HEK293 (cell line): ENCODE data around the gene ATP1B2.

ENCODE experiments used
- EGR2 ChIP-seq: fragments of 450-650 bp; formaldehyde crosslinking; IDR thresholded peaks from 2 replicates; pipeline ENCODE4 v1.5.1; 2016; ENCODE audit warnings: low read depth, missing biosample characterization, missing genetic modification characterization
- MEIS1 ChIP-seq: sonication (generic); formaldehyde crosslinking; IDR thresholded peaks from 2 replicates; pipeline ENCODE4 v1.8.1; 2022; ENCODE audit warnings: missing genetic modification reagents, mild to moderate bottlenecking, borderline replicate concordance
- OSR2 ChIP-seq: fragments of 450-650 bp; formaldehyde crosslinking; IDR thresholded peaks from 2 replicates; pipeline ENCODE4 v1.5.1; 2016; ENCODE audit warnings: missing biosample characterization, missing genetic modification characterization
- TCF7L2 ChIP-seq: IDR thresholded peaks from 2 replicates; pipeline ENCODE4 v1.6.1; 2011; ENCODE audit warnings: low read depth, mild to moderate bottlenecking, inconsistent platforms, low read length, moderate library complexity, borderline replicate concordance
- ZBTB48 ChIP-seq: fragments of 450-650 bp; formaldehyde crosslinking; IDR thresholded peaks from 2 replicates; pipeline ENCODE4 v1.5.1; 2016; ENCODE audit warnings: missing biosample characterization, missing genetic modification characterization
- ZNF138 ChIP-seq: fragments of 450-650 bp; formaldehyde crosslinking; IDR thresholded peaks from 2 replicates; pipeline ENCODE4 v1.5.1; 2016; ENCODE audit warnings: missing biosample characterization, missing genetic modification characterization, borderline replicate concordance
- ZNF202 ChIP-seq: fragments of 450-650 bp; formaldehyde crosslinking; IDR thresholded peaks from 2 replicates; pipeline ENCODE4 v1.5.1; 2016; ENCODE audit warnings: missing biosample characterization, missing genetic modification characterization, borderline replicate concordance
- ZNF223 ChIP-seq: fragments of 450-650 bp; formaldehyde crosslinking; IDR thresholded peaks from 2 replicates; pipeline ENCODE4 v1.5.1; 2016; ENCODE audit warnings: missing biosample characterization, missing genetic modification characterization
- ZNF24 ChIP-seq: fragments of 450-650 bp; formaldehyde crosslinking; IDR thresholded peaks from 2 replicates; pipeline ENCODE4 v1.5.1; 2016; ENCODE audit warnings: missing biosample characterization, missing genetic modification characterization
- ZNF302 ChIP-seq: fragments of 450-650 bp; formaldehyde crosslinking; IDR thresholded peaks from 2 replicates; pipeline ENCODE4 v1.5.1; 2016; ENCODE audit warnings: missing biosample characterization, missing genetic modification characterization, low read depth
- ZNF341 ChIP-seq: fragments of 450-650 bp; formaldehyde crosslinking; IDR thresholded peaks from 2 replicates; pipeline ENCODE4; 2016; ENCODE audit warnings: low read depth, missing biosample characterization, missing genetic modification characterization
- ZNF391 ChIP-seq: fragments of 450-650 bp; formaldehyde crosslinking; IDR thresholded peaks from 2 replicates; pipeline ENCODE4 v1.5.1; 2016; ENCODE audit warnings: low read depth, missing biosample characterization, missing genetic modification characterization, borderline replicate concordance
- ZNF423 ChIP-seq: fragments of 450-650 bp; formaldehyde crosslinking; IDR thresholded peaks from 2 replicates; pipeline ENCODE4 v1.5.1; 2016; ENCODE audit warnings: missing biosample characterization, missing genetic modification characterization
- ZNF548 ChIP-seq: fragments of 450-650 bp; formaldehyde crosslinking; IDR thresholded peaks from 2 replicates; pipeline ENCODE4 v1.5.1; 2016; ENCODE audit warnings: missing biosample characterization, missing genetic modification characterization
- ZNF555 ChIP-seq: fragments of 450-650 bp; formaldehyde crosslinking; conservative IDR thresholded peaks from 2 replicates; pipeline ENCODE4 v1.5.1; 2017; ENCODE audit warnings: missing biosample characterization, mild to moderate bottlenecking, missing genetic modification characterization, inconsistent platforms
- ZNF560 ChIP-seq: fragments of 450-650 bp; formaldehyde crosslinking; IDR thresholded peaks from 2 replicates; pipeline ENCODE4 v1.5.1; 2017; ENCODE audit warnings: missing biosample characterization, missing genetic modification characterization, borderline replicate concordance
- ZNF600 ChIP-seq: fragments of 450-650 bp; formaldehyde crosslinking; IDR thresholded peaks from 2 replicates; pipeline ENCODE4 v1.5.1; 2016; ENCODE audit warnings: missing biosample characterization, missing genetic modification characterization
- ZNF623 ChIP-seq: fragments of 450-650 bp; formaldehyde crosslinking; IDR thresholded peaks from 2 replicates; pipeline ENCODE4 v1.5.1; 2016; ENCODE audit warnings: missing biosample characterization, missing genetic modification characterization
- ZNF658 ChIP-seq: fragments of 450-650 bp; formaldehyde crosslinking; IDR thresholded peaks from 2 replicates; pipeline ENCODE4; 2016; ENCODE audit warnings: missing biosample characterization, missing genetic modification characterization
- TF ChIP-seq, protein P1 (sequence below): fragments of 450-650 bp; formaldehyde crosslinking; IDR thresholded peaks from 2 replicates; pipeline ENCODE4 v1.5.1; 2016; ENCODE audit warnings: missing biosample characterization, missing genetic modification characterization, borderline replicate concordance
- TF ChIP-seq, protein P2 (sequence below): fragments of 450-650 bp; formaldehyde crosslinking; IDR thresholded peaks from 2 replicates; pipeline ENCODE4 v1.5.1; 2016; ENCODE audit warnings: missing biosample characterization, missing genetic modification characterization
- TF ChIP-seq, protein P3 (sequence below): fragments of 450-650 bp; formaldehyde crosslinking; IDR thresholded peaks from 2 replicates; pipeline ENCODE4 v1.5.1; 2016; ENCODE audit warnings: missing biosample characterization, missing genetic modification characterization
- TF ChIP-seq, protein P4 (sequence below): fragments of 450-650 bp; formaldehyde crosslinking; IDR thresholded peaks from 2 replicates; pipeline ENCODE4 v1.5.1; 2016; ENCODE audit warnings: missing biosample characterization, missing genetic modification characterization
- TF ChIP-seq, protein P5 (sequence below): fragments of 450-650 bp; formaldehyde crosslinking; IDR thresholded peaks from 2 replicates; pipeline ENCODE4 v1.5.1; 2016; ENCODE audit warnings: missing biosample characterization, missing genetic modification characterization, low read depth
- TF ChIP-seq, protein P6 (sequence below): fragments of 450-650 bp; formaldehyde crosslinking; IDR thresholded peaks from 2 replicates; pipeline ENCODE4 v1.5.1; 2017; ENCODE audit warnings: missing biosample characterization, mild to moderate bottlenecking, missing genetic modification characterization, moderate library complexity

ATP1B2 gene

DNA sequence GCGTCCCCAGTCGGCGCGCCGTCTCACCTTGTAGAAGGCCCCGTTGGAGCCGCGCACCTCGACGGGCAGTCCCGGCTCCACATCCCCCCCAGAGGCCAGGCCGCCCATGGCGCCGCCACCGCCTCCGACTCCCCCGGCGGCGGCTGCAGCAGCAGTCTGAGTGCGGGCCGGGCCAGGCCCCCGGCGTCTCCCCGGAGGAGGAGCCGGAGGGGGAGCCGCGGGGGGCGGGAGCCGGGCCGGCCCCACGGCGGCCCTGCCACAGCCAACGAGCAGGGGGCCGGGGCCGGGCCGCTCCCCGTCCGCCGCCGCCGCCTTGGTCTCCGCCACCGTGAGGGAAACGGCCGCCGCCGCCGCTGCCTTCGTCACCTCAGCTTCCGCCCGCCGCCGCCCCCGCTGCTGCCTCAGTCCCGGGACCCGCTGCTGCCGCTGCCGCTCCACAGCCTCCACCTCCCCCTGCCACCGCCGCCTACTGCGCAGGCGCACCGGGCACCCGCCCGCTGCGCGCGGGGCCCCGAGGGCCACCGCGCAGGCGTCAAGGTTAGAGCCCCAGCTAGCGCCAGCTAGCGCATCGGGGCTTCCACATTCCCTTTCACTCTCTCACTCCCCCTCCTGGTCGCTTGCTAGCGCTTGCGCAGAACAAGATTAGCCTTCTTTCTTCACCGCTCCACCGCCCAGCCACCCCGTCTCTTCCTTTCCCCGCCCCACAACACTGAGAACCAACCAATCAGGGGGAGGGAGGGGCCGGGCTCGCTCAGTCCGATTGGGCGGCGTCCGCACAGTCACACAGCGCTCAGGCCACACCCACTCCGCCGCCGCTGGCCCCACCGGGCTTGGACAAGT lies 36.1 kb upstream of the ATP1B2 start, which contains the start of gene FXR2 (continued):
- TF ChIP-seq, protein P1, sequence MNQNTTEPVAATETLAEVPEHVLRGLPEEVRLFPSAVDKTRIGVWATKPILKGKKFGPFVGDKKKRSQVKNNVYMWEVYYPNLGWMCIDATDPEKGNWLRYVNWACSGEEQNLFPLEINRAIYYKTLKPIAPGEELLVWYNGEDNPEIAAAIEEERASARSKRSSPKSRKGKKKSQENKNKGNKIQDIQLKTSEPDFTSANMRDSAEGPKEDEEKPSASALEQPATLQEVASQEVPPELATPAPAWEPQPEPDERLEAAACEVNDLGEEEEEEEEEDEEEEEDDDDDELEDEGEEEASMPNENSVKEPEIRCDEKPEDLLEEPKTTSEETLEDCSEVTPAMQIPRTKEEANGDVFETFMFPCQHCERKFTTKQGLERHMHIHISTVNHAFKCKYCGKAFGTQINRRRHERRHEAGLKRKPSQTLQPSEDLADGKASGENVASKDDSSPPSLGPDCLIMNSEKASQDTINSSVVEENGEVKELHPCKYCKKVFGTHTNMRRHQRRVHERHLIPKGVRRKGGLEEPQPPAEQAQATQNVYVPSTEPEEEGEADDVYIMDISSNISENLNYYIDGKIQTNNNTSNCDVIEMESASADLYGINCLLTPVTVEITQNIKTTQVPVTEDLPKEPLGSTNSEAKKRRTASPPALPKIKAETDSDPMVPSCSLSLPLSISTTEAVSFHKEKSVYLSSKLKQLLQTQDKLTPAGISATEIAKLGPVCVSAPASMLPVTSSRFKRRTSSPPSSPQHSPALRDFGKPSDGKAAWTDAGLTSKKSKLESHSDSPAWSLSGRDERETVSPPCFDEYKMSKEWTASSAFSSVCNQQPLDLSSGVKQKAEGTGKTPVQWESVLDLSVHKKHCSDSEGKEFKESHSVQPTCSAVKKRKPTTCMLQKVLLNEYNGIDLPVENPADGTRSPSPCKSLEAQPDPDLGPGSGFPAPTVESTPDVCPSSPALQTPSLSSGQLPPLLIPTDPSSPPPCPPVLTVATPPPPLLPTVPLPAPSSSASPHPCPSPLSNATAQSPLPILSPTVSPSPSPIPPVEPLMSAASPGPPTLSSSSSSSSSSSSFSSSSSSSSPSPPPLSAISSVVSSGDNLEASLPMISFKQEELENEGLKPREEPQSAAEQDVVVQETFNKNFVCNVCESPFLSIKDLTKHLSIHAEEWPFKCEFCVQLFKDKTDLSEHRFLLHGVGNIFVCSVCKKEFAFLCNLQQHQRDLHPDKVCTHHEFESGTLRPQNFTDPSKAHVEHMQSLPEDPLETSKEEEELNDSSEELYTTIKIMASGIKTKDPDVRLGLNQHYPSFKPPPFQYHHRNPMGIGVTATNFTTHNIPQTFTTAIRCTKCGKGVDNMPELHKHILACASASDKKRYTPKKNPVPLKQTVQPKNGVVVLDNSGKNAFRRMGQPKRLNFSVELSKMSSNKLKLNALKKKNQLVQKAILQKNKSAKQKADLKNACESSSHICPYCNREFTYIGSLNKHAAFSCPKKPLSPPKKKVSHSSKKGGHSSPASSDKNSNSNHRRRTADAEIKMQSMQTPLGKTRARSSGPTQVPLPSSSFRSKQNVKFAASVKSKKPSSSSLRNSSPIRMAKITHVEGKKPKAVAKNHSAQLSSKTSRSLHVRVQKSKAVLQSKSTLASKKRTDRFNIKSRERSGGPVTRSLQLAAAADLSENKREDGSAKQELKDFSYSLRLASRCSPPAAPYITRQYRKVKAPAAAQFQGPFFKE (tag by site-specific recombination), result no peak
- TF ChIP-seq MEIS1, result no peak
- peak; percentile 24; the same call in 1 of the 2 replicates for TF ChIP-seq OSR2 (tag by site-specific recombination)
- TF ChIP-seq, protein P2, sequence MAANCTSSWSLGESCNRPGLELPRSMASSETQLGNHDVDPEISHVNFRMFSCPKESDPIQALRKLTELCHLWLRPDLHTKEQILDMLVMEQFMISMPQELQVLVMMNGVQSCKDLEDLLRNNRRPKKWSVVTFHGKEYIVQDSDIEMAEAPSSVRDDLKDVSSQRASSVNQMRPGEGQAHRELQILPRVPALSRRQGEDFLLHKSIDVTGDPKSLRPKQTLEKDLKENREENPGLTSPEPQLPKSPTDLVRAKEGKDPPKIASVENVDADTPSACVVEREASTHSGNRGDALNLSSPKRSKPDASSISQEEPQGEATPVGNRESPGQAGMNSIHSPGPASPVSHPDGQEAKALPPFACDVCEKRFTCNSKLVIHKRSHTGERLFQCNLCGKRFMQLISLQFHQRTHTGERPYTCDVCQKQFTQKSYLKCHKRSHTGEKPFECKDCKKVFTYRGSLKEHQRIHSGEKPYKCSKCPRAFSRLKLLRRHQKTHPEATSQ (tag by site-specific recombination), result no peak
- TF ChIP-seq ZBTB48, result no peak
- no peak for TF ChIP-seq ZNF138 (tag by site-specific recombination)
- no peak for TF ChIP-seq EGR2 (tag by site-specific recombination)
- TF ChIP-seq, protein P3, sequence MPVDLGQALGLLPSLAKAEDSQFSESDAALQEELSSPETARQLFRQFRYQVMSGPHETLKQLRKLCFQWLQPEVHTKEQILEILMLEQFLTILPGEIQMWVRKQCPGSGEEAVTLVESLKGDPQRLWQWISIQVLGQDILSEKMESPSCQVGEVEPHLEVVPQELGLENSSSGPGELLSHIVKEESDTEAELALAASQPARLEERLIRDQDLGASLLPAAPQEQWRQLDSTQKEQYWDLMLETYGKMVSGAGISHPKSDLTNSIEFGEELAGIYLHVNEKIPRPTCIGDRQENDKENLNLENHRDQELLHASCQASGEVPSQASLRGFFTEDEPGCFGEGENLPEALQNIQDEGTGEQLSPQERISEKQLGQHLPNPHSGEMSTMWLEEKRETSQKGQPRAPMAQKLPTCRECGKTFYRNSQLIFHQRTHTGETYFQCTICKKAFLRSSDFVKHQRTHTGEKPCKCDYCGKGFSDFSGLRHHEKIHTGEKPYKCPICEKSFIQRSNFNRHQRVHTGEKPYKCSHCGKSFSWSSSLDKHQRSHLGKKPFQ (tag by site-specific recombination), result no peak
- TF ChIP-seq ZNF202 (tag by site-specific recombination), result no peak
- no peak for TF ChIP-seq ZNF600 (tag by site-specific recombination)
- TF ChIP-seq, protein P4, sequence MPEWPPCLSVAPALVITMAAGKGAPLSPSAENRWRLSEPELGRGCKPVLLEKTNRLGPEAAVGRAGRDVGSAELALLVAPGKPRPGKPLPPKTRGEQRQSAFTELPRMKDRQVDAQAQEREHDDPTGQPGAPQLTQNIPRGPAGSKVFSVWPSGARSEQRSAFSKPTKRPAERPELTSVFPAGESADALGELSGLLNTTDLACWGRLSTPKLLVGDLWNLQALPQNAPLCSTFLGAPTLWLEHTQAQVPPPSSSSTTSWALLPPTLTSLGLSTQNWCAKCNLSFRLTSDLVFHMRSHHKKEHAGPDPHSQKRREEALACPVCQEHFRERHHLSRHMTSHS (tag by site-specific recombination), result no peak
- TF ChIP-seq ZNF623 (tag by site-specific recombination), result no peak
- no peak for TF ChIP-seq TCF7L2
- no peak for TF ChIP-seq ZNF548
- no peak for TF ChIP-seq ZNF658 (tag by site-specific recombination)
- TF ChIP-seq, protein P5, sequence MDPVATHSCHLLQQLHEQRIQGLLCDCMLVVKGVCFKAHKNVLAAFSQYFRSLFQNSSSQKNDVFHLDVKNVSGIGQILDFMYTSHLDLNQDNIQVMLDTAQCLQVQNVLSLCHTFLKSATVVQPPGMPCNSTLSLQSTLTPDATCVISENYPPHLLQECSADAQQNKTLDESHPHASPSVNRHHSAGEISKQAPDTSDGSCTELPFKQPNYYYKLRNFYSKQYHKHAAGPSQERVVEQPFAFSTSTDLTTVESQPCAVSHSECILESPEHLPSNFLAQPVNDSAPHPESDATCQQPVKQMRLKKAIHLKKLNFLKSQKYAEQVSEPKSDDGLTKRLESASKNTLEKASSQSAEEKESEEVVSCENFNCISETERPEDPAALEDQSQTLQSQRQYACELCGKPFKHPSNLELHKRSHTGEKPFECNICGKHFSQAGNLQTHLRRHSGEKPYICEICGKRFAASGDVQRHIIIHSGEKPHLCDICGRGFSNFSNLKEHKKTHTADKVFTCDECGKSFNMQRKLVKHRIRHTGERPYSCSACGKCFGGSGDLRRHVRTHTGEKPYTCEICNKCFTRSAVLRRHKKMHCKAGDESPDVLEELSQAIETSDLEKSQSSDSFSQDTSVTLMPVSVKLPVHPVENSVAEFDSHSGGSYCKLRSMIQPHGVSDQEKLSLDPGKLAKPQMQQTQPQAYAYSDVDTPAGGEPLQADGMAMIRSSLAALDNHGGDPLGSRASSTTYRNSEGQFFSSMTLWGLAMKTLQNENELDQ, result no peak
- TF ChIP-seq ZNF391 (tag by site-specific recombination), result no peak
- no peak for TF ChIP-seq ZNF423 (tag by site-specific recombination)
- no peak for TF ChIP-seq ZNF560 (tag by site-specific recombination)
- TF ChIP-seq ZNF341 (tag by site-specific recombination), result peak; percentile 83
- TF ChIP-seq, protein P6, sequence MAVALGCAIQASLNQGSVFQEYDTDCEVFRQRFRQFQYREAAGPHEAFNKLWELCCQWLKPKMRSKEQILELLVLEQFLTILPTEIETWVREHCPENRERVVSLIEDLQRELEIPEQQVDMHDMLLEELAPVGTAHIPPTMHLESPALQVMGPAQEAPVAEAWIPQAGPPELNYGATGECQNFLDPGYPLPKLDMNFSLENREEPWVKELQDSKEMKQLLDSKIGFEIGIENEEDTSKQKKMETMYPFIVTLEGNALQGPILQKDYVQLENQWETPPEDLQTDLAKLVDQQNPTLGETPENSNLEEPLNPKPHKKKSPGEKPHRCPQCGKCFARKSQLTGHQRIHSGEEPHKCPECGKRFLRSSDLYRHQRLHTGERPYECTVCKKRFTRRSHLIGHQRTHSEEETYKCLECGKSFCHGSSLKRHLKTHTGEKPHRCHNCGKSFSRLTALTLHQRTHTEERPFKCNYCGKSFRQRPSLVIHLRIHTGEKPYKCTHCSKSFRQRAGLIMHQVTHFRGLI (tag by site-specific recombination), result no peak
- no peak for TF ChIP-seq ZNF223
- TF ChIP-seq ZNF302 (tag by site-specific recombination), result no peak
- no peak for TF ChIP-seq ZNF555 (tag by site-specific recombination)
- TF ChIP-seq ZNF24 (tag by site-specific recombination), result no peak
